Measurements from ENCODE around the gene DNAJB5.
"Not testable (repeated sequence)": the region's sequence is repeated elsewhere in the genome, so short reads cannot be mapped to it uniquely, and the experiment has no call there.

DNAJB5 gene

DNA sequence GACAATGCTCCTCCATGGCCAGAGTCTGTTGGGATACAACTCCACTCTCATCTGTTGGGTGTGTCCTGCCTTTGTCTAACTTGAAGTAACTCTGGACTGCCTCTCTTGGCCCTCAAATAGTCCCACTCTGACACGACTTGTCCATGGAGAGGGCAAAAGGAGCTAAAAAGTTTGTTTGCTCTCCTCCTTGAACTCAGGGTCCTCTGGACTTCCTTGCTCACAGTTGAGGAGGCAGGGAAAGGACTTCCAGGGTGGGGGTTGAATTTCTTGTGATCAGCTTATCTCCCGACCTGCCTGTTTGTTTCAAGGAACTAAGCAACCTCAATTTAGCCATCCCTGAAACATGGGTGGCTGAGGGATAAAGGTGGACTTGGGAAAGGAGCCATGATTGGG is 11.7 kb downstream of the DNAJB5 start:
- DNase-seq = no peak

GRCh38 chr9:35001803-35002502 is 12.4 kb downstream of the DNAJB5 start:
- DNase-seq = no peak

DNA sequence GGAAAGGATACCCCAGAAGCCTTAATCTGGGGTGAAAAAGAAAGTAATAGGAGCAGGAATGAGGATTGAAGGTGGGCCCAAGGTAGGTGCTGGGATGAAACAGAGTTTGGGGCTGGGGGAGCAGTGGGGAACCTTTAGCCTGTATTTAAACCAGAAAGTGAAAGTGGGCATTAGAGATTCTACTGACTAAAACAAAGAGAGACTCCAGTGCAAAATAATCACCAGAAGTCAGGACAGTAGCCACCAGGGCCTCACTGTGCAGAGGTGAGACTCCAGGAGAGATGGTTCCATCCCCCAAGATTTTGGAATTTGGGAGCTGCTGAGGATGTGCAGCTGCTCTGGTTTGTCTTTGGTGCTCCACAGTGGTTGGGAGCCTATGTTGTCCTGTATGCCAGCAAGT is 13.1 kb downstream of the DNAJB5 start:
- no peak for DNase-seq

- not testable (repeated sequence) for DNase-seq
These were observed 14.8 kb downstream of the DNAJB5 start for GRCh38 chr9:35004299-35004698.

DNA sequence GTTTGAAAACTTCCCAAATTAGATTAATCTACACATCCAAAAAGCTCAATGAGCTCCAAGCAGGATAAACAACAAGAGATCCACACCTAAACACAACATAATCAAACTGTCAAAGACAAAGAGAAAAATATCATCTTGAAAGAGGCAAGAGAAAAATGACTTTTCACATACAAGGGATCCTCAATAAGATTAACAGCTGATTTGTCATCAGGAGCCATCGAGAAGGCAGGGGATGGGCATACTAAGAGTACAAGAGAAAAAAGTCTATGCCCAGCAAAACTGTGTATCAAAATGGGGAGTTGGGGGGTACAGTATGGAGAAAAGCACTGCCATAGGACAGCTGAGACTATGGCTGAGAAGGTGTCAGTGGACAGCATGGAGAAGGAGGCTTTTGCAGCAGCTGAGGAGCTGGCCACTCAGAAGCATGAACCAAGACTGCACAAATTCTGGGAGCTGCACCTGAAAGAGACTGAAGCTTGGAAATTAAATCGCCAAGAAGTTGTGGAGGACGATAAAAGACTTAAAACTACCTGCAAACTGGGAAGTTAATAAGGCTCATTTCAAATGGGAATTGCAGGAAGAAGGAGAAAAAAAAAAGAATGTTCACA is 20.9 kb downstream of the DNAJB5 start:
- DNase-seq = no peak

- no peak for DNase-seq
These were observed 25.0 kb downstream of the DNAJB5 start for GRCh38 chr9:35014517-35014916.

GRCh38 chr9:35023443-35023842 is 33.9 kb downstream of the DNAJB5 start:
- not testable (repeated sequence) for DNase-seq

GRCh38 chr9:35026671-35027070 is 37.1 kb downstream of the DNAJB5 start:
- no peak for DNase-seq

DNA sequence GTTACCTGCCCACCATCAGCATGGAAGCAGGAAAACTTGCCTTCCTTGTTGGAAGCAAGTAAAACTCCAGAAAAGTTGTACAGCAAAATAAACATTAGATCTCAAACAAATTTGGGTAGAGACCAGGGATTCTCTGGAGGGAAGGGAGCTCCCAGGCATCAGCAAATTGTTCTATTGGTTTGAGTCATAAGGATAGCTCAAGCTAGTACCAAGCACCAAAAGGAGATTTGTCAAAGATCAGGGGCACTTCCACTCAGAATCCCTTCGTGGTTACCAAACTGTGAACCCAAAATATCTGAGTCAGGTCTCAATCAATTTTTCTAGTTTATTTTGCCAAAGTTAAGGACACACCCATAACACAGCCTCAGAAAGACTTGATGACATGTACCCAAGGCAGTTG is 37.8 kb downstream of the DNAJB5 start:
- DNase-seq = no peak

GRCh38 chr9:35027860-35028259 is 38.3 kb downstream of the DNAJB5 start:
- no peak for DNase-seq

GRCh38 chr9:35028341-35028740 is 38.8 kb downstream of the DNAJB5 start:
- no peak for DNase-seq

DNA sequence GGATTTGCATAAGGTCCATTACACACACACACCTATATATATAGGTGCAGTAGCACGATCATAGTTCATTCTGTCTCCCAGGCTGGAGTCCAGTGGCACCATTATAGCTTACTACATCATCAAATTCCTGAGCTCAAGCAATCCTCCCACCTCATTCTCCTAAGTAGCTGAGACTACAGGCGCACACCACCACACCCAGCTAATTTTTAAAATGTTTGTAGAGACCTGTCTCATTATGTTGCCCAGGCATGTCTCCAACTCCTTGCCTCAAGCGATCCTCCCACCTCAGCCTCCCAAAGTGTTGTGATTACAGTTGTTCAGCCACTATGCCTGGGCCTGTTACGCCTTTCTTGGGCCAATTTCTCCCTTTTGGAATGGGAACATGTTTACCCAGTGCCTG is 39.7 kb downstream of the DNAJB5 start:
- no peak for DNase-seq

- no peak for DNase-seq
These were observed 40.3 kb downstream of the DNAJB5 start for GRCh38 chr9:35029852-35030251.

DNA sequence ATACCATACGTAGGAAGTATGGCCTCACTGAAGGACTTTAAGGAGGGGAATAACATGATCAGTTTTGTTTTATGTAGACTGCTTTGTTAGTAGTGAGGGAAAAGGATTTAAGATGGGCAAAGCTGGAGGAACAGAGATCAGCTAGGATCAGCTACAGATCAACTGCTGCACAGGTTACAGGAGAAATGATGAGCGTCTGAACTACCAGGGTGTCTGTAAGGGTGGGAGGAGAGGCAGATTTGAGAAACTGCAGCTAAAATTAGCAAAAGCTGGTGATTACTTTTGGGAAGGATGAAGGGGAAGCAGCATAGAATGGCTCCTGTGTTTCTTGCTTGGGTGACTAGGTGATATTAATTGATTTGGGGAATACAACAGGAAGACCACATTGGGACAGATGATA is 43.6 kb downstream of the DNAJB5 start:
- no peak for DNase-seq

DNA sequence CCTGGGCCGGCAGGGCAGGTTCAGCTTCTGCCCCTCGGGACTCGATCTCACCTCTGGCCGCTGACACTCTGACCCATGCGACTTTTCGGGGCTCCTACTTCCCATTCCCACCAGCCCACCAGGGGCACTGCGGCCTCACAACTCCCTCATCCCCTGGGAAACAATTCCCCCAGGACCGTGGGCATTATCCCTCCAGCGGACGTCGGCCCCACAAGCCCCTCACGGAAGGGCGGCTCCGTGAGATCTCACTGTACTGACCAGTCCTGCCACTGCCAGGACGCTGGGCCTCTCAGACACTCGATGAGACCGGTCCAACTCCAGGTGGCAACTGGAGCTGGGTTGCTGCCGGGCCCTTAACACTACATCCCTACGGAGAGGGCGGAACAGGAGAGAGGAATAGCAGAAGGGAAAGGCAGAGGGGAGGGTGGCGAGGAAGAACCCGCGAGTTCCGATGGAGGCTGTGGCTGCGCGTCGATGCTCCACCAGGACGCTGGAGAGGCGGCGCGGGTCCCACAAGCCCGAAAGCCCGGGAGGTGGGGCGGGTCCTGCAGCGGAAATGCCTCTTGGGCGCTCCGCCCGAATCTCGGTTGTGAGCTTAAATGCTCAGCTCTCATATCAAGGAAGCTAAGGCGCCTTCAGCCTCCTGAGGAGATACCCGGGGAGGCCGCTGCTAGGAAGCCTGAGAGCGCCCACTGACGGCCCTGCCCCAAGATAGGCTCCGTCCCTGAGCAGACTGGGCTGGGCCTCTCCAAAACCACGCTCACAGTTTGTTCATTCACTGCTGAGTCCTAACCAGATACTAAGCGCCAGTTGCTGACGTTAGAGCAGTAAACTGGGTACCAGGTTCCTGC is 46.5 kb downstream of the DNAJB5 start:
- no peak for DNase-seq

DNA sequence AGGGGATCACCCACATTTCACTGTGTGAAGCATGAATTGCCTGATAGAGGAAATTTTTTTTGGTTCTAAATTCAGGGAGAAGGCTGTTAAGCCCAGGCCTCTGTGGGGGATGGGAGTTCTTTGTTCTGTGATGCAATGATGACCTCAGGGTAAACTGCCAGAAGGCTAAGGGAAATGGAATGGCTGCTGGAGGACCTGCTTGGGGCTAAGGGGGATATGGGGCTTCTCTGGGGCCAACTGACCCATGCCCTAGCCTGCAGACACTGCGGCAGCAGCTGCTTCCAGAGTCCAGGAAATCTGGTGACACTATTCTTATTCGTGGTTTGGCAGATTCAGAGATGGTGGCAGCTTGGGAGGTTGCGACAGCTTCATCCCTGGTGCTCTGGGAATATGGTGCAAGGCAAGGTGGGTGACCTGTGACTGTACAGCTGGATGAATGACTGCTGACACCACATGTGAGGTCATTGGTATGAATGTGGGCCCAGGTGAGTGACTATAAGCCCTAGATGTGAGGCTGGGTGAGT is 52.6 kb downstream of the DNAJB5 start:
- DNase-seq = peak in 1 of 2 experiments; percentile 12

- DNase-seq = no peak
These were observed 53.5 kb downstream of the DNAJB5 start for GRCh38 chr9:35042891-35043545.

GRCh38 chr9:35044071-35044470 is 54.5 kb downstream of the DNAJB5 start:
- no peak for DNase-seq

Measured in NCI-H526 (cell line).